ENCODE results near the gene CAPRIN2. TPM values are rescaled to one million over a fixed set of nuclear protein-coding genes. Genes with fewer than 3 reads are reported as not detected.
A peak's percentile ranks its signal among the peaks of the same experiment; 100 is the strongest.

CAPRIN2 gene
- polyA plus RNA-seq, 3 donors, result 1.4 to 10.3 (median 2.0) TPM

GRCh38 chr12:30694412-30695198, 60.1 kb downstream of the CAPRIN2 start:
- Histone ChIP-seq H3K9ac (ENCODE audit: insufficient read depth, low read length, poor library complexity, severe bottlenecking) (peak overlapping the region; percentile 92), H3K4me3 (replicated peaks in 1 of 3; ENCODE audit: low read depth in 2 of 3, low read length in 3 of 3) (peak overlapping the region; percentile 58 to 94 (median 83)), H3K36me3 (replicated peaks in 1 of 2; ENCODE audit: control insufficient read depth in 1 of 2, insufficient read depth in 2 of 2, low read length in 2 of 2) (no peaks in the 10 kb centered on the region), H3K27me3 (ENCODE audit: control insufficient read depth in 2 of 2, insufficient read depth in 2 of 2, low read length in 2 of 2) (no peaks in the 10 kb centered on the region), H3K27ac (ENCODE audit: low read depth in 1 of 2, low read length in 2 of 2) (peak overlapping the region in 1 of 2 donors; percentile 83), H3K9me3 (replicated peaks in 1 of 2; ENCODE audit: control insufficient read depth in 1 of 2, insufficient read depth in 1 of 2, low read length in 2 of 2) (no peaks in the 10 kb centered on the region), H3K79me2 (ENCODE audit: insufficient read depth, low read length) (peaks cover 62% of the 10 kb centered on the region), H3K4me2 (replicated peaks; ENCODE audit: extremely low read depth, low read length, poor library complexity, severe bottlenecking) (peak overlapping the region; percentile 99), H3K4me1 (ENCODE audit: control insufficient read depth in 1 of 2, insufficient read depth in 2 of 2, low read length in 2 of 2) (peaks cover 20 to 32% of the 10 kb centered on the region in 2 donors), H4K20me1 (ENCODE audit: insufficient read depth, low read length) (peaks cover 5% of the 10 kb centered on the region), H2AFZ (ENCODE audit: insufficient read depth, low read depth, low read length, poor library complexity, severe bottlenecking) (peak overlapping the region; percentile 90)
- peak overlapping the region; percentile 92 to 97 for H3K4me3 Mint-ChIP-seq
- TF ChIP-seq, protein P1, sequence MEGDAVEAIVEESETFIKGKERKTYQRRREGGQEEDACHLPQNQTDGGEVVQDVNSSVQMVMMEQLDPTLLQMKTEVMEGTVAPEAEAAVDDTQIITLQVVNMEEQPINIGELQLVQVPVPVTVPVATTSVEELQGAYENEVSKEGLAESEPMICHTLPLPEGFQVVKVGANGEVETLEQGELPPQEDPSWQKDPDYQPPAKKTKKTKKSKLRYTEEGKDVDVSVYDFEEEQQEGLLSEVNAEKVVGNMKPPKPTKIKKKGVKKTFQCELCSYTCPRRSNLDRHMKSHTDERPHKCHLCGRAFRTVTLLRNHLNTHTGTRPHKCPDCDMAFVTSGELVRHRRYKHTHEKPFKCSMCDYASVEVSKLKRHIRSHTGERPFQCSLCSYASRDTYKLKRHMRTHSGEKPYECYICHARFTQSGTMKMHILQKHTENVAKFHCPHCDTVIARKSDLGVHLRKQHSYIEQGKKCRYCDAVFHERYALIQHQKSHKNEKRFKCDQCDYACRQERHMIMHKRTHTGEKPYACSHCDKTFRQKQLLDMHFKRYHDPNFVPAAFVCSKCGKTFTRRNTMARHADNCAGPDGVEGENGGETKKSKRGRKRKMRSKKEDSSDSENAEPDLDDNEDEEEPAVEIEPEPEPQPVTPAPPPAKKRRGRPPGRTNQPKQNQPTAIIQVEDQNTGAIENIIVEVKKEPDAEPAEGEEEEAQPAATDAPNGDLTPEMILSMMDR (IDR thresholded peaks at IDR 0.05), result no peak
- no peaks in the 10 kb centered on the region for H3K9me3 Mint-ChIP-seq
- peak in 1 of 3 donors; percentile 6 for DNase-seq
- H3K36me3 Mint-ChIP-seq, result peaks cover 4 to 8% of the 10 kb centered on the region in 2 donors
- peak overlapping the region; percentile 43 to 88 (median 81) for H3K27ac Mint-ChIP-seq
- intact Hi-C loops (cut with micrococcal nuclease), result loop anchor here in 1 of 2 donors (10.0 kb wide), 1 partner anchor 60 kb away; the partner anchor contains the start of gene CAPRIN2
- H3K27me3 Mint-ChIP-seq (ENCODE audit: low read depth in 3 of 3), result peaks cover 0 to 9% (median 4%) of the 10 kb centered on the region in 3 donors
- peaks cover 39% of the 10 kb centered on the region for H3K4me1 Mint-ChIP-seq
- WGBS (ENCODE audit: insufficient coverage), result no CpG with 5 or more reads among the region's 16 CpGs

DNA sequence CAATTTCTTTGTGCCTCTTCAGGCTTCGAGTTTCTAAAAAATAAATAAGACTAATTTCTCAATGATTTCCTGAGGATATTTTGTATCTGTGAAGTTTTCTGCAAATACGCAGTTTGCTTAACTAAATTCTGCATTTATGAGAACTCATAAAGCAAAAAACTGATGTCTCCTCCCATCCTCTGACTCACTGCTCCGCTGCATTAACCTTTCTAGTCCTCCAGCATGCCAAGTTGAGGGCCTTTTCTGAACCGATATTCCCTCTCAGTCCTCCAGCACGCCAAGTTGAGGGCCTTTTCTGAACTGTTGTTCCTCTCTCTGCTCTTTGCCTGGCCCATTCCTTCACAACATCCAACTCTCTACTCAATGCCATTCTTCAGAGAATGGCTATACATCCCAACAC, 62.3 kb downstream of the CAPRIN2 start:
- Mint-ChIP-seq H3K4me3 (no peak overlapping the region), H3K27ac (no peak overlapping the region), H3K9me3 (no peaks in the 10 kb centered on the region), H3K36me3 (peaks cover 10 to 17% of the 10 kb centered on the region in 2 donors), H3K27me3 (ENCODE audit: low read depth in 3 of 3) (peaks cover 0 to 2% (median 2%) of the 10 kb centered on the region in 3 donors), H3K4me1 (peaks cover 40% of the 10 kb centered on the region)
- Histone ChIP-seq H3K4me1 (ENCODE audit: control insufficient read depth in 1 of 2, insufficient read depth in 2 of 2, low read length in 2 of 2) (peaks cover 20 to 32% of the 10 kb centered on the region in 2 donors), H3K27ac (ENCODE audit: low read depth in 1 of 2, low read length in 2 of 2) (no peak overlapping the region), H3K36me3 (replicated peaks in 1 of 2; ENCODE audit: control insufficient read depth in 1 of 2, insufficient read depth in 2 of 2, low read length in 2 of 2) (no peaks in the 10 kb centered on the region), H3K4me2 (replicated peaks; ENCODE audit: extremely low read depth, low read length, poor library complexity, severe bottlenecking) (no peak overlapping the region), H4K20me1 (ENCODE audit: insufficient read depth, low read length) (peaks cover 5% of the 10 kb centered on the region), H3K4me3 (replicated peaks in 1 of 3; ENCODE audit: low read depth in 2 of 3, low read length in 3 of 3) (no peak overlapping the region), H3K27me3 (ENCODE audit: control insufficient read depth in 2 of 2, insufficient read depth in 2 of 2, low read length in 2 of 2) (no peaks in the 10 kb centered on the region), H3K9ac (ENCODE audit: insufficient read depth, low read length, poor library complexity, severe bottlenecking) (no peak overlapping the region), H2AFZ (ENCODE audit: insufficient read depth, low read depth, low read length, poor library complexity, severe bottlenecking) (no peak overlapping the region), H3K79me2 (ENCODE audit: insufficient read depth, low read length) (peaks cover 73% of the 10 kb centered on the region), H3K9me3 (replicated peaks in 1 of 2; ENCODE audit: control insufficient read depth in 1 of 2, insufficient read depth in 1 of 2, low read length in 2 of 2) (no peaks in the 10 kb centered on the region)
- TF ChIP-seq, protein P1 (IDR thresholded peaks at IDR 0.05), result no peak
- WGBS (ENCODE audit: insufficient coverage), result 96% methylated on average over 3 of the region's 5 CpGs
- intact Hi-C loops (cut with micrococcal nuclease), result loop anchor here in 1 of 2 donors (10.0 kb wide), 1 partner anchor 62 kb away; the partner anchor contains the start of gene CAPRIN2
- DNase-seq, result no peak

Measured in CD14-positive monocyte (primary cell).